Omental fat pad (tissue), 4 donors: ENCODE measurements around the gene TRIM17. TPM values are rescaled to one million over a fixed set of nuclear protein-coding genes. Genes with fewer than 3 reads are reported as not detected.

ENCODE experiments used
- ATAC-seq: fragments of 150-250 bp; one replicate; pipeline ENCODE4 v1.9.1; 2016; ENCODE audit warnings: mild to moderate bottlenecking, moderate library complexity; ENCODE audit not compliant: low FRiP score
- DNase-seq: peaks from one replicate; pipeline ENCODE4 v3.0.0-alpha.2; 2019; ENCODE audit warnings: low spot score
- CTCF ChIP-seq, 3 donors: fragments of 450-650 bp; IDR thresholded peaks; one replicate each; pipeline ENCODE4 v1.5.1; 2016 to 2017; ENCODE audit warnings: antibody characterized with exemption in 3 of 3, mild to moderate bottlenecking in 3 of 3, moderate library complexity in 2 of 3
- total RNA-seq, 4 donors: library from RNA; depleted of rRNA; stranded (reverse); fragments of >200 nt; gene quantifications; one replicate each; pipeline ENCODE4 v1.1.0, GENCODE V29; 2016

TRIM17 gene
- total RNA-seq, 4 donors from 2014 or later = 0.96 to 3.3 (median 1.7) TPM; not detected in 1

- ATAC-seq = no peak
- TF ChIP-seq CTCF (IDR thresholded peaks at IDR 0.05) = no peak
- DNase-seq = no peak
These were observed 47.7 kb downstream of the TRIM17 start for GRCh38 chr1:228368801-228369607.

DNA sequence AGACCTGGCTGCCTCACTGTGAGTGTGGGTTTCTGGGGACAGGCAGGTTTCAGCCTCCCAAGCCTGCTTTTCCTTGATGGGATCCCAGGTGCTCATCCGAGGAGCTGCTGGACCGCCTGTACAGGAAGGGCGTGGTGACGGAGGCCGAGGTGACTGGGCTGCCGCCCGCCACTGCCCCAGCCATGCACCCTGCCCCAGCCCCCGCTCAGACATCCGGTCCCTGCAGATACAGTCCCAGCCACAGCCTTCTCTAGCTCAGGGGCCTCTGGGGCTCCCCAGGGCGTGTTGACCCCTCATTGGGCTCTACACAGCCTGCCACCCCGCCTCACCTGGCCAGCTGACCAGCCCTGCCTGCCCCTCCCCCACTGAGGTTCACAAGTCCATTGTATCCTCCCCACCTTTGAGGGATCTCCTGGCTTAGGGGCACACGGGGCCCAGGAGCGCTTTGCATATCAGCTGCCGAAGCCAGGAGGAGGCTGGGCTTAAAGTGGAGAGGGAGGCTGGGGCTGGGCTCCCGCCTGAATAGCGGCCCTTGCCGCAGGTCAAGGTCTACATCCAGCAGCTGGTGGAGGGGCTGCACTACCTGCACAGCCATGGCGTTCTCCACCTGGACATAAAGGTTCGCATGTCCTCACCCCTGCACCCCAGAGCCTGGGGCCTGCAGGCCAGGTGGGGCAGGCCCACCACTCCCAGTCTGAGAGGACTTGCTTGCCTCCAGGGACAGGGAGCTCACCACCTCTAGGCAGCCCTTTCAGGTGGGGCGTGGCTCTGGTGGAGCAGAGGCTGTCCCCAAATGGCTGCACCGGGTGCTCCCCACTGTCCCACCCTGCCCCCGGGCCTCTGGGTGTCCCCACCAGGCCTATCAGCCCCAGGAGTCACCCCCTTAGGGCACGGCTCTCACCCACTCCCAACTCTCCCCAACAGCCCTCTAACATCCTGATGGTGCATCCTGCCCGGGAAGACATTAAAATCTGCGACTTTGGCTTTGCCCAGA, 48.6 kb downstream of the TRIM17 start:
- TF ChIP-seq CTCF (IDR thresholded peaks at IDR 0.05) = no peak
- no peak for ATAC-seq
- no peak for DNase-seq

- no peak for TF ChIP-seq CTCF (IDR thresholded peaks at IDR 0.05)
- no peak for ATAC-seq
- DNase-seq = no peak
These were observed 49.6 kb downstream of the TRIM17 start for GRCh38 chr1:228366866-228367741.

GRCh38 chr1:228366062-228366865, 50.4 kb downstream of the TRIM17 start:
- TF ChIP-seq CTCF (IDR thresholded peaks at IDR 0.05) = no peak
- DNase-seq = no peak
- ATAC-seq = no peak

DNA sequence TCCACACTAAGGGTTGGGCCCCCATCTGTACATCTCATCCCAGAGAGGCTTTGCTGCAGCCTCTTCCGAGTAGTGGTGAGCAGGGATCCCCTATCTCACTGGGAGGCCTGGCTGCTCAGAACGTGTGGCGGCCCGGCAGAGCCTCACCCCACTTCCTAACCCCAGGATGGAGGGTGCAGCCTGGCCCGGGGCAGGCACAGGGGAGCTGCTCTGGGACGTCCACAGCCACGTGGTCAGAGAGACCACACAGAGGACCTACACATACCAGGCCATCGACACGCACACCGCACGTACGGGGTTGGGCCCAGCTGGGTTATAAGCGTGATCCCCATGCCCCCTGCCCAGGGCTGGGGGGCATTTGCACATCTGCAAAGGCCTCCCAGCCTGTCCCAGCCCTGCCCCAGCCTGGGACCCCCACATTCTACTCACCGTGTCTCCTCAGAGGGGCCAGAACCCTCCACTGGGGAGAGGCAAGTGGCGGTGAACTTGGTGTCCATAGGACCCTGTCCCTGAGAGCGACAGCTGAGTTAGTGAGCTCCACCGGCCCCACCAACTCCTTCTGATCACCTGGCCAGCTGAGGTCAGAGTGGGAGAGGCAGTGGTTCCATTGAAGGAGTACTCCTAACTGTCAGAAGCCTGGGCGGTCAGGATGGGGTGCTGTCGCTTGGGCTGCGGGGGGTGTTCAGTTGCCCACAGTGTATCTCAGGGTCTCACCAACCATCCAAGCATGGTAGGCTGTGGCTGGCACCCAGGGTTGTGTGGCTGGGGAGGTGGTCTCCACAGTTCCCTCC, 51.2 kb downstream of the TRIM17 start:
- ATAC-seq (no peak), DNase-seq (no peak)
- no peak for TF ChIP-seq CTCF (IDR thresholded peaks at IDR 0.05)
